ENCODE measurements around the gene ZNF319.

Gene ZNF319

GRCh38 chr16:57959121-57959520 lies 41.4 kb downstream of the ZNF319 start:
- no peak for DNase-seq (ENCODE audit: low spot score)
- TF ChIP-seq CTCF (IDR thresholded peaks at IDR 0.05) = no peak
- Histone ChIP-seq H3K27ac (no peak overlapping the region), H3K4me3 (no peak overlapping the region)

- DNase-seq (ENCODE audit: low spot score) = no peak
- no peak overlapping the region for H3K27ac ChIP-seq
- no peak overlapping the region for H3K4me3 ChIP-seq
- no peak for TF ChIP-seq CTCF (IDR thresholded peaks at IDR 0.05)
Measured at GRCh38 chr16:57958544-57958943, 41.9 kb downstream of the ZNF319 start.

GRCh38 chr16:57957673-57958392 lies 42.6 kb downstream of the ZNF319 start:
- no peak overlapping the region for H3K4me3 ChIP-seq
- no peak for DNase-seq (ENCODE audit: low spot score)
- TF ChIP-seq CTCF (IDR thresholded peaks at IDR 0.05) = no peak
- no peak overlapping the region for H3K27ac ChIP-seq

- no peak for DNase-seq (ENCODE audit: low spot score)
- Histone ChIP-seq H3K27ac (no peak overlapping the region), H3K4me3 (no peak overlapping the region)
- no peak for TF ChIP-seq CTCF (IDR thresholded peaks at IDR 0.05)
Measured at GRCh38 chr16:57956924-57957672, 43.4 kb downstream of the ZNF319 start.

GRCh38 chr16:57956270-57956808 lies 44.1 kb downstream of the ZNF319 start:
- no peak for TF ChIP-seq CTCF (IDR thresholded peaks at IDR 0.05)
- DNase-seq (ENCODE audit: low spot score) = no peak
- Histone ChIP-seq H3K4me3 (no peak overlapping the region), H3K27ac (no peak overlapping the region)

GRCh38 chr16:57955572-57956188 lies 44.8 kb downstream of the ZNF319 start:
- no peak for TF ChIP-seq CTCF (IDR thresholded peaks at IDR 0.05)
- H3K27ac ChIP-seq = no peak overlapping the region
- DNase-seq (ENCODE audit: low spot score) = no peak
- no peak overlapping the region for H3K4me3 ChIP-seq
